Activated T-cell treated with anti-CD3 and anti-CD28 coated beads, Interleukin-2, amount 50 U/mL, for 4 hours (primary cell): ENCODE data around the gene JAZF1. TPM values are rescaled to one million over a fixed set of nuclear protein-coding genes. Genes with fewer than 3 reads are reported as not detected.

ENCODE experiments used
- ATAC-seq, 2 donors: fragments of 200-7000 bp; cut with Tn5 transposase; one replicate each; pipeline ENCODE4 v1.10.0; 2021
- DNase-seq: peaks from one replicate; pipeline ENCODE4 v3.0.0-alpha.2; 2020
- H3K27me3 Mint-ChIP-seq: one replicate; pipeline ENCODE4 v1.8.0; 2021; ENCODE audit warnings: low read depth, mixed read lengths
- H3K36me3 Mint-ChIP-seq: one replicate; pipeline ENCODE4 v1.8.0; 2022; ENCODE audit warnings: mixed read lengths; ENCODE audit not compliant: insufficient read depth
- H3K4me1 Mint-ChIP-seq: one replicate; pipeline ENCODE4 v1.8.0; 2021; ENCODE audit warnings: low read depth, mixed read lengths
- H3K4me3 Mint-ChIP-seq: one replicate; pipeline ENCODE4 v1.8.0; 2021; ENCODE audit warnings: mild to moderate bottlenecking, moderate library complexity, mixed read lengths
- H3K9me3 Mint-ChIP-seq: one replicate; pipeline ENCODE4 v1.8.0; 2021; ENCODE audit warnings: mixed read lengths
- total RNA-seq, 3 donors: library from RNA; stranded (reverse); gene quantifications; one replicate each; pipeline ENCODE4 v1.2.1, GENCODE V29; 2021

Gene JAZF1
- total RNA-seq, 3 donors from 2014 or later: 14.9 to 19.3 (median 19.0) TPM

DNA sequence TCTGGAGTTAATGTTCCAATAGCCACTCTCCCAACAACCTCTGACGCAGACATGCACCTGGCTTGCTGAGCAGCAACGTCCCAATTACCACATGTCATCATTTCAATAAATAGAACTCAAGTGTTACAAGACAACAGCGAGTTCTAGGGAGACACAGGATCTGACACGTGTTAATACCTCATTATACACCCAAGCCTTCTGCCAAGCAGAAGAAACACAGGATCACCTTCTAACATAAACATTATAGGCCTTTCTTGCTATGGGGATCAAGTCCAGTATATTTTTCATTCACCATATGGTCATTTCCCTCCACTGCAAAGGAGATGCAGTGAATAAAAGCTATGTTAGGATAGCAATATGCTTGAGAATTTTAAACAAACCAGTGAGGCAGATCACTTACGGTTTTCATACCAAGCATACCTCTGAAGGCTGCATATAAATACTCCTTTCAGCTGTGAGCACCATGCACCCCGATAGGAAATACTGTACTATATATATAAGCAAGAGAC, 74.2 kb downstream of the JAZF1 start:
- Mint-ChIP-seq H3K9me3 (no peaks in the 10 kb centered on the region), H3K4me1 (peaks cover 28% of the 10 kb centered on the region), H3K27me3 (no peaks in the 10 kb centered on the region), H3K4me3 (no peak overlapping the region), H3K36me3 (peaks cover 10% of the 10 kb centered on the region)
- ATAC-seq (no peak), DNase-seq (no peak)

- H3K27me3 Mint-ChIP-seq: no peaks in the 10 kb centered on the region
- no peaks in the 10 kb centered on the region for H3K9me3 Mint-ChIP-seq
- H3K4me1 Mint-ChIP-seq: peaks cover 28% of the 10 kb centered on the region
- ATAC-seq (no peak), DNase-seq (no peak)
- H3K4me3 Mint-ChIP-seq: no peak overlapping the region
- H3K36me3 Mint-ChIP-seq: peaks cover 10% of the 10 kb centered on the region
These were observed 75.4 kb downstream of the JAZF1 start for GRCh38 chr7:28105234-28105633.

GRCh38 chr7:28104811-28105210, 75.8 kb downstream of the JAZF1 start:
- no peak for ATAC-seq
- Mint-ChIP-seq H3K36me3 (peaks cover 10% of the 10 kb centered on the region), H3K9me3 (no peaks in the 10 kb centered on the region), H3K27me3 (no peaks in the 10 kb centered on the region), H3K4me3 (no peak overlapping the region), H3K4me1 (peaks cover 28% of the 10 kb centered on the region)
- no peak for DNase-seq

GRCh38 chr7:28104041-28104541, 76.5 kb downstream of the JAZF1 start:
- ATAC-seq (no peak), DNase-seq (no peak)
- Mint-ChIP-seq H3K9me3 (no peaks in the 10 kb centered on the region), H3K4me3 (no peak overlapping the region), H3K36me3 (peaks cover 8% of the 10 kb centered on the region), H3K4me1 (peaks cover 28% of the 10 kb centered on the region), H3K27me3 (no peaks in the 10 kb centered on the region)

DNA sequence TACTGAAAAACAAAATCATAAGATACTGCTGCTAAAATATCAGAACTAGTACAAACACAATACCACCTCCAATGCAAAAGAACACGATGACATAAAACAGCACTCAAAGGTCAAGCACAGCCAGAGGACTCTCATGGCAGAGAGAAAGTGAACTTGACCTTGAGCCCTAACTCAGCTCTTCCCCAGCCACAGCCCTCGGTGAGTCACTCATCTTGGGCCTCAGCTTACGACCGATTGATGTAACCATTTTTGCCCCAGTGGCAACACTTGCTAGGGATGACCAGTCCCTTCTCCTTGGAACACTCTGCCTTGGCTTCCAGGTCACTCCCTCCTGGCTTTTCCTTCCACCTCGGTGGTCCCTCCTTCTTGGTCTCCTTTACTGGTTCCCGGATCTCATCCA, 77.8 kb downstream of the JAZF1 start:
- Mint-ChIP-seq H3K4me3 (no peak overlapping the region), H3K9me3 (no peaks in the 10 kb centered on the region), H3K27me3 (no peaks in the 10 kb centered on the region), H3K4me1 (peaks cover 20% of the 10 kb centered on the region), H3K36me3 (peaks cover 8% of the 10 kb centered on the region)
- ATAC-seq (no peak), DNase-seq (no peak)

DNA sequence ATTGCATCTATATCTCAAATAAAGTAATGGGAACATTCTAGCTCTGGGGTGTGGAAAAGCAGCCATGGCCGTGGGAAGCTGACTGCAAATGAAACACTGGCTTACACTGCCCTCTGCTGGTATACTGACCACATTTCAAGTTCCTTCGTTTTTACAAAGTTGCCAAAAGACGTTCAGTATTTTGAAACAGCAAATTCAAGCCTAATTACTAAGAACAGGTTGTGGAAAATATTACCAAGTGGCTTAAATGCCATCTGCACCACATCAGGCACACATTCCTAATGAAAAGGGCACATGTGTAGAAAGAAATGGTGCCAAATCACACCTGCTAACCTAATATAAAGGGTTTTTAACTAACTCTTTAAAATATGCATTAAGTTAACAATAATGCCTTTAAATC, 83.9 kb downstream of the JAZF1 start:
- H3K9me3 Mint-ChIP-seq: no peaks in the 10 kb centered on the region
- peaks cover 13% of the 10 kb centered on the region for H3K4me1 Mint-ChIP-seq
- no peaks in the 10 kb centered on the region for H3K27me3 Mint-ChIP-seq
- H3K4me3 Mint-ChIP-seq: no peak overlapping the region
- DNase-seq: peak; percentile 32
- peaks cover 4% of the 10 kb centered on the region for H3K36me3 Mint-ChIP-seq
- ATAC-seq: peak; percentile 46 to 62

DNA sequence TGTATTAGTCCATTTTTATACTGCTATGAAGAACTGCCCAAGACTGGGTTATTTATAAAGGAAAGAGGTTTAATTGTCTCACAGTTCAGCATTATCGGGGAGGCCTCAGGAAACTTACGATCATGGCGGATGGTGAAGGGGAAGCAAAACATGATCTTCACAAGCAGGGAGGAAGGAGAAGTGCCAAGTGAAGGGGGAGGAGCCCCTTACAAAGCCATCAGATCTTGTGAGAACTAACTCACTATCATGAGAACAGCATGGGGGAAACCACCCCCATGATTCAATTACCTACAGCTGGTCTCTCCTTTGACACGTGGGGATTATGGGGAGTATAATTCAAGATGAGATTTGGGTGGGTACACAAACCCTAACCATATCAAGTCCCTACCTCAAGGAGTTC, 85.4 kb downstream of the JAZF1 start:
- no peak overlapping the region for H3K4me3 Mint-ChIP-seq
- no peaks in the 10 kb centered on the region for H3K27me3 Mint-ChIP-seq
- H3K4me1 Mint-ChIP-seq: peaks cover 16% of the 10 kb centered on the region
- peaks cover 4% of the 10 kb centered on the region for H3K36me3 Mint-ChIP-seq
- DNase-seq (no peak), ATAC-seq (no peak)
- H3K9me3 Mint-ChIP-seq: no peaks in the 10 kb centered on the region

DNA sequence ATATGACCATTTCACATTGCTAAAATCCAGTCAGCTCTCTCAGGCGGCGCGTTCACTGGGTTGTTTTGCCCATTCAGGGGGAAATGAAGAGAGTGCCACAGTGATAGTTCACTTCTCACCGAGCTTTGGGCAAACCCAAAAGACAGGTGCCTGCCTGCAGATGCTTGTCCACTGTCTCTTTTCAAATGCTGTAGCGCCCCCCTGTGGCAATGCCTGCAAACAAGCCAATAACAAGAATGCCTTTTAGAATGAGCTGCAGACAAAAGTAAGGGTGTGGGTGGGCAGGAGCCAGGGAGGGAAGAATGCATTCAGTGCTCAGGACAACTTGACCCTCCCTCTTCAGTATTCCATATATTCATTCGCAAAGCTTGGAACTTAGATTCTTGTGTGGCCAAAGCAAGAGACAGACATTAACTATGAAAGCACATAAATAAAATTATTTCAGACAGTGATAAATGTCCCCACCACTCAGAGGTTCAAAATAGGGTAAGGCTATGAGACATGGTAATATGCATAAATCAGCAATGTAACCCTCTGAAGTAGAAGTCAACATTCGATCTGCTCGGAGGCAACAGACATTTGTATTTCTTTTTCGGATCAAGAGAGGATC, 86.9 kb downstream of the JAZF1 start:
- H3K36me3 Mint-ChIP-seq: peaks cover 6% of the 10 kb centered on the region
- no peak for ATAC-seq
- peaks cover 31% of the 10 kb centered on the region for H3K4me1 Mint-ChIP-seq

DNA sequence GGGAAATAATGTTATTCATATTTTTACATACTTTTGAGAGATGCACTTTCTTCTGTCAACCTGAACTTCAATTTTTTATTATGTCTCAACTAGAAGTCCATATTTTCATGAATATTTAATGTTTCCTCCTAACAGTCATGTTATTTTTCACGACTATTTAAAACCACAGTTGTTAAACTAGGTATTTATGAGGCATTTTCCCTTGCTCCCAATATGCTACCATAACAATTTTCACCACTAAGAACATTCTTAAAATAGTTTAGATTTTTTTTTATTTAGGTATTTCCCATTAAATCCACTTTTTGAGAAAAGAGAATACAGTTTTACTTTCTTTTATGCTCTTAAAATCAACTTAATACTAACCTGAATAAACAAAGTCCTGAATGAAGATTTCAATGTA, 89.4 kb downstream of the JAZF1 start:
- peaks cover 6% of the 10 kb centered on the region for H3K36me3 Mint-ChIP-seq

More for the DNA sequence above, 86.9 kb downstream of the JAZF1 start:
- Mint-ChIP-seq H3K4me3 (no peak overlapping the region), H3K27me3 (no peaks in the 10 kb centered on the region), H3K9me3 (no peaks in the 10 kb centered on the region)
- peak; percentile 20 for DNase-seq

GRCh38 chr7:28088901-28089714, 91.5 kb downstream of the JAZF1 start:
- DNase-seq (no peak), ATAC-seq (no peak)
- Mint-ChIP-seq H3K36me3 (peaks cover 6% of the 10 kb centered on the region), H3K27me3 (no peaks in the 10 kb centered on the region), H3K4me3 (no peak overlapping the region), H3K4me1 (peaks cover 25% of the 10 kb centered on the region), H3K9me3 (no peaks in the 10 kb centered on the region)

More for the DNA sequence above, 89.4 kb downstream of the JAZF1 start:
- Mint-ChIP-seq H3K4me3 (no peak overlapping the region), H3K9me3 (no peaks in the 10 kb centered on the region), H3K27me3 (no peaks in the 10 kb centered on the region), H3K4me1 (peaks cover 27% of the 10 kb centered on the region)
- ATAC-seq: no peak
- no peak for DNase-seq

- no peak for DNase-seq
- Mint-ChIP-seq H3K4me1 (peaks cover 25% of the 10 kb centered on the region), H3K36me3 (peaks cover 2% of the 10 kb centered on the region), H3K27me3 (no peaks in the 10 kb centered on the region), H3K9me3 (no peaks in the 10 kb centered on the region), H3K4me3 (no peak overlapping the region)
- ATAC-seq: no peak
These were observed 92.6 kb downstream of the JAZF1 start for GRCh38 chr7:28088032-28088431.

GRCh38 chr7:28086198-28086597, 94.4 kb downstream of the JAZF1 start:
- Mint-ChIP-seq H3K36me3 (peaks cover 2% of the 10 kb centered on the region), H3K4me3 (no peak overlapping the region), H3K9me3 (no peaks in the 10 kb centered on the region), H3K27me3 (no peaks in the 10 kb centered on the region), H3K4me1 (peaks cover 25% of the 10 kb centered on the region)
- ATAC-seq (no peak), DNase-seq (no peak)

GRCh38 chr7:28083998-28084985, 96.3 kb downstream of the JAZF1 start:
- Mint-ChIP-seq H3K27me3 (no peaks in the 10 kb centered on the region), H3K4me1 (peaks cover 13% of the 10 kb centered on the region), H3K9me3 (no peaks in the 10 kb centered on the region), H3K36me3 (peaks cover 2% of the 10 kb centered on the region), H3K4me3 (no peak overlapping the region)
- ATAC-seq (no peak), DNase-seq (no peak)
